ENCODE results near the gene TCERG1. TPM values are rescaled to one million over a fixed set of nuclear protein-coding genes. Genes with fewer than 3 reads are reported as not detected.
"Not testable (repeated sequence)": the region's sequence is repeated elsewhere in the genome, so short reads cannot be mapped to it uniquely, and the experiment has no call there.

Gene TCERG1
- total RNA-seq, 2 experiments from 2014 or later, result 126 to 132 TPM

- peak; percentile 93 for ATAC-seq
- peak; percentile 85 for DNase-seq
- Mint-ChIP-seq H3K9me3 (ENCODE audit: low read depth) (no peaks in the 10 kb centered on the region), H3K36me3 (ENCODE audit: low read depth) (no peaks in the 10 kb centered on the region), H3K27me3 (no peaks in the 10 kb centered on the region), H3K27ac (no peak overlapping the region), H3K4me1 (no peaks in the 10 kb centered on the region), H3K4me3 (no peak overlapping the region)
- intact Hi-C loops (cut with DNase I, micrococcal nuclease), result loop anchor here (1.0 to 5.0 kb wide), 4 partner anchors 120 to 647 kb away; no protein-coding TSS in a partner anchor
- POLR2A ChIA-PET, result interaction anchor here (0.5 to 0.6 kb wide), 2 partner anchors 11 to 495 kb away, joined by 3 to 4 read pairs; no protein-coding TSS in a partner anchor
- CTCF ChIA-PET, result interaction anchor here (0.5 to 6.0 kb wide), 17 partner anchors 9 to 647 kb away, joined by 3 to 75 read pairs (median 5); no protein-coding TSS in a partner anchor
These were observed 95.1 kb downstream of the TCERG1 start for GRCh38 chr5:146541958-146542849.

GRCh38 chr5:146544232-146544631 is 97.1 kb downstream of the TCERG1 start:
- Mint-ChIP-seq H3K27me3 (peaks cover under 1% of the 10 kb centered on the region), H3K4me3 (no peak overlapping the region), H3K9me3 (ENCODE audit: low read depth) (no peaks in the 10 kb centered on the region), H3K27ac (no peak overlapping the region), H3K4me1 (no peaks in the 10 kb centered on the region), H3K36me3 (ENCODE audit: low read depth) (no peaks in the 10 kb centered on the region)
- no peak for DNase-seq
- no peak for ATAC-seq
- POLR2A ChIA-PET, result no interaction called here
- intact Hi-C loops (cut with DNase I, micrococcal nuclease), result loop anchor here in 1 of 2 experiments (5.0 kb wide), 1 partner anchor 118 kb away; no protein-coding TSS in a partner anchor
- CTCF ChIA-PET, result interaction anchor here (1.3 to 3.0 kb wide), 2 partner anchors 11 to 421 kb away, joined by 3 to 11 read pairs; no protein-coding TSS in a partner anchor

GRCh38 chr5:146548781-146549449 is 101.8 kb downstream of the TCERG1 start:
- DNase-seq (no peak), ATAC-seq (no peak)
- H3K27me3 Mint-ChIP-seq, result peaks cover 8% of the 10 kb centered on the region
- no peak overlapping the region for H3K27ac Mint-ChIP-seq
- CTCF ChIA-PET, result interaction anchor here (0.7 to 1.6 kb wide), 4 partner anchors 15 to 640 kb away, joined by 4 to 6 read pairs (median 4); no protein-coding TSS in a partner anchor
- intact Hi-C loops (cut with DNase I, micrococcal nuclease), result no loop called here
- H3K4me3 Mint-ChIP-seq, result no peak overlapping the region
- POLR2A ChIA-PET, result no interaction called here
- H3K4me1 Mint-ChIP-seq, result no peaks in the 10 kb centered on the region
- H3K9me3 Mint-ChIP-seq (ENCODE audit: low read depth), result no peaks in the 10 kb centered on the region
- H3K36me3 Mint-ChIP-seq (ENCODE audit: low read depth), result no peaks in the 10 kb centered on the region

- no peaks in the 10 kb centered on the region for H3K9me3 Mint-ChIP-seq (ENCODE audit: low read depth)
- no peaks in the 10 kb centered on the region for H3K36me3 Mint-ChIP-seq (ENCODE audit: low read depth)
These were observed 102.5 kb downstream of the TCERG1 start for GRCh38 chr5:146549615-146550014.

GRCh38 chr5:146553446-146553845 is 106.3 kb downstream of the TCERG1 start:
- ATAC-seq, result no peak
- H3K27ac Mint-ChIP-seq, result no peak overlapping the region
- H3K4me3 Mint-ChIP-seq, result no peak overlapping the region
- H3K27me3 Mint-ChIP-seq, result peaks cover 15% of the 10 kb centered on the region
- no peaks in the 10 kb centered on the region for H3K9me3 Mint-ChIP-seq (ENCODE audit: low read depth)
- CTCF ChIA-PET, result interaction anchor here (1.1 to 2.1 kb wide), 2 partner anchors 11 to 413 kb away, joined by 4 to 10 read pairs; no protein-coding TSS in a partner anchor
- intact Hi-C loops (cut with DNase I, micrococcal nuclease), result no loop called here
- no peak for DNase-seq
- no peaks in the 10 kb centered on the region for H3K36me3 Mint-ChIP-seq (ENCODE audit: low read depth)
- POLR2A ChIA-PET, result no interaction called here
- H3K4me1 Mint-ChIP-seq, result no peaks in the 10 kb centered on the region

More at GRCh38 chr5:146549615-146550014, 102.5 kb downstream of the TCERG1 start:
- no peaks in the 10 kb centered on the region for H3K4me1 Mint-ChIP-seq
- CTCF ChIA-PET, result interaction anchor here (1.1 to 1.3 kb wide), 2 partner anchors 16 to 416 kb away, joined by 4 to 6 read pairs; no protein-coding TSS in a partner anchor
- ATAC-seq, result no peak
- H3K4me3 Mint-ChIP-seq, result no peak overlapping the region
- H3K27ac Mint-ChIP-seq, result no peak overlapping the region
- POLR2A ChIA-PET, result no interaction called here
- intact Hi-C loops (cut with DNase I, micrococcal nuclease), result no loop called here
- peaks cover 12% of the 10 kb centered on the region for H3K27me3 Mint-ChIP-seq
- DNase-seq, result no peak

GRCh38 chr5:146556884-146557283 is 109.8 kb downstream of the TCERG1 start:
- H3K27me3 Mint-ChIP-seq; H3K4me3 Mint-ChIP-seq; intact Hi-C loops (cut with DNase I, micrococcal nuclease); DNase-seq; H3K36me3 Mint-ChIP-seq (ENCODE audit: low read depth); H3K9me3 Mint-ChIP-seq (ENCODE audit: low read depth); H3K27ac Mint-ChIP-seq; H3K4me1 Mint-ChIP-seq; POLR2A ChIA-PET; CTCF ChIA-PET; ATAC-seq: not testable (repeated sequence)

- Mint-ChIP-seq H3K36me3 (ENCODE audit: low read depth) (no peaks in the 10 kb centered on the region), H3K9me3 (ENCODE audit: low read depth) (no peaks in the 10 kb centered on the region), H3K4me3 (no peak overlapping the region), H3K27me3 (peaks cover 2% of the 10 kb centered on the region), H3K4me1 (no peaks in the 10 kb centered on the region), H3K27ac (no peak overlapping the region)
- DNase-seq, result no peak
- intact Hi-C loops (cut with DNase I, micrococcal nuclease), result no loop called here
- ChIA-PET POLR2A (no interaction called here), CTCF (interaction anchor here (1.0 kb wide), 1 partner anchor 22 kb away, joined by 3 read pairs; no protein-coding TSS in a partner anchor)
- no peak for ATAC-seq
These were observed 113.2 kb downstream of the TCERG1 start for GRCh38 chr5:146560205-146560812.

Other genes with a start within 250 kb of the TCERG1 start
- 10 to 100 TPM; 25.6 to 68.0 TPM for gene RBM27, start 243.7 kb upstream of the TCERG1 start, total RNA-seq
- not detected for gene POU4F3, start 108.5 kb upstream of the TCERG1 start, total RNA-seq
- gene GPR151, start 68.9 kb downstream of the TCERG1 start, total RNA-seq, result not detected

Data from activated CD4-positive, alpha-beta T cell treated with anti-CD3 and anti-CD28 coated beads for 36 hours (primary cell).